ENCODE measurements around the gene CNOT3. TPM values are rescaled to one million over a fixed set of nuclear protein-coding genes. Genes with fewer than 3 reads are reported as not detected.
"Not testable (repeated sequence)": the region's sequence is repeated elsewhere in the genome, so short reads cannot be mapped to it uniquely, and the experiment has no call there.

The CNOT3 gene
- total RNA-seq, 1 experiment from 2014 or later: 12.3 TPM

GRCh38 chr19:54191011-54191810 lies 53.6 kb downstream of the CNOT3 start, which contains the start of gene TSEN34:
TSS of gene TSEN34 (plus strand) at chr19:54191308. CDS start at chr19:54191365, 57 bp downstream.
- DNase-seq (ENCODE audit: low read depth): peak; percentile 84

- no peak for DNase-seq (ENCODE audit: low read depth)
Observed at GRCh38 chr19:54191811-54192453, 54.4 kb downstream of the CNOT3 start.

GRCh38 chr19:54193011-54193410 lies 55.4 kb downstream of the CNOT3 start:
- DNase-seq (ENCODE audit: low read depth): no peak

- not testable (repeated sequence) for DNase-seq (ENCODE audit: low read depth)
Observed at GRCh38 chr19:54194463-54194862, 56.9 kb downstream of the CNOT3 start.

GRCh38 chr19:54196536-54196935 lies 59.0 kb downstream of the CNOT3 start:
- DNase-seq (ENCODE audit: low read depth): no peak

GRCh38 chr19:54197121-54197520 lies 59.6 kb downstream of the CNOT3 start:
- no peak for DNase-seq (ENCODE audit: low read depth)

- no peak for DNase-seq (ENCODE audit: low read depth)
Observed at GRCh38 chr19:54199401-54199800, 61.8 kb downstream of the CNOT3 start.

GRCh38 chr19:54201172-54201701 lies 63.7 kb downstream of the CNOT3 start:
- DNase-seq (ENCODE audit: low read depth): no peak

GRCh38 chr19:54201980-54202379 lies 64.4 kb downstream of the CNOT3 start:
- DNase-seq (ENCODE audit: low read depth): no peak

GRCh38 chr19:54203151-54203611 lies 65.6 kb downstream of the CNOT3 start:
- no peak for DNase-seq (ENCODE audit: low read depth)

- DNase-seq (ENCODE audit: low read depth): no peak
Observed at GRCh38 chr19:54204767-54205468, 67.4 kb downstream of the CNOT3 start.

Other genes with a start within 250 kb of the CNOT3 start
- gene CACNG7, start 228.5 kb upstream of the CNOT3 start, total RNA-seq (2014; rRNA removed; shearing (Covaris generic)): not detected in 2 replicates
- gene CACNG8, start 174.8 kb upstream of the CNOT3 start, total RNA-seq (2014; rRNA removed; shearing (Covaris generic)): under 0.01 and 0.10 TPM in 2 replicates
- 0.10 TPM in 1 of 2 replicates, not detected in the other for gene CACNG6, start 146.1 kb upstream of the CNOT3 start, total RNA-seq (2014; rRNA removed; shearing (Covaris generic))
- gene VSTM1, start 73.9 kb upstream of the CNOT3 start, total RNA-seq (2014; rRNA removed; shearing (Covaris generic)): 0.29 TPM in 1 of 2 replicates, not detected in the other
- gene TARM1, start 56.4 kb upstream of the CNOT3 start, total RNA-seq (2014; rRNA removed; shearing (Covaris generic)): not detected in 2 replicates
- 0.12 TPM in 1 of 2 replicates, not detected in the other for gene OSCAR, start 37.0 kb upstream of the CNOT3 start, total RNA-seq (2014; rRNA removed; shearing (Covaris generic))
- gene NDUFA3, start 34.9 kb upstream of the CNOT3 start, total RNA-seq (2014; rRNA removed; shearing (Covaris generic)): 45.4 and 59.8 TPM in 2 replicates
- 50.2 and 66.2 TPM in 2 replicates for gene TFPT, start 22.1 kb upstream of the CNOT3 start, total RNA-seq (2014; rRNA removed; shearing (Covaris generic))
- gene PRPF31, start 22.0 kb upstream of the CNOT3 start, total RNA-seq (2014; rRNA removed; shearing (Covaris generic)): 51.8 and 71.3 TPM in 2 replicates
- 13.1 and 15.4 TPM in 2 replicates for gene LENG1, start 22.0 kb downstream of the CNOT3 start, total RNA-seq (2014; rRNA removed; shearing (Covaris generic))
- 3.8 TPM in 1 of 2 replicates, not detected in the other for gene TMC4, start 35.4 kb downstream of the CNOT3 start, total RNA-seq (2014; rRNA removed; shearing (Covaris generic))
- gene MBOAT7, start 51.8 kb downstream of the CNOT3 start, total RNA-seq (2014; rRNA removed; shearing (Covaris generic)): 174 and 183 TPM in 2 replicates
- 125 and 166 TPM in 2 replicates for gene TSEN34, start 53.5 kb downstream of the CNOT3 start, total RNA-seq (2014; rRNA removed; shearing (Covaris generic))
- gene RPS9, start 63.1 kb downstream of the CNOT3 start, total RNA-seq (2014; rRNA removed; shearing (Covaris generic)): 1,692 and 2,035 TPM in 2 replicates
- gene LILRB3, start 85.2 kb downstream of the CNOT3 start, total RNA-seq (2014; rRNA removed; shearing (Covaris generic)): not detected in 2 replicates
- gene LILRA6, start 105.0 kb downstream of the CNOT3 start, total RNA-seq (2014; rRNA removed; shearing (Covaris generic)): not detected in 2 replicates
- not detected in 2 replicates for gene LILRB5, start 119.5 kb downstream of the CNOT3 start, total RNA-seq (2014; rRNA removed; shearing (Covaris generic))
- gene LILRB2, start 143.3 kb downstream of the CNOT3 start, total RNA-seq (2014; rRNA removed; shearing (Covaris generic)): not detected in 2 replicates
- not detected in 2 replicates for gene LILRA5, start 175.4 kb downstream of the CNOT3 start, total RNA-seq (2014; rRNA removed; shearing (Covaris generic))
- not detected in 2 replicates for gene LILRA4, start 201.4 kb downstream of the CNOT3 start, total RNA-seq (2014; rRNA removed; shearing (Covaris generic))
- 0.12 TPM in 1 of 2 replicates, not detected in the other for gene LAIR1, start 227.2 kb downstream of the CNOT3 start, total RNA-seq (2014; rRNA removed; shearing (Covaris generic))